ENCODE measurements around the gene SFXN4.

The SFXN4 gene, protein sequence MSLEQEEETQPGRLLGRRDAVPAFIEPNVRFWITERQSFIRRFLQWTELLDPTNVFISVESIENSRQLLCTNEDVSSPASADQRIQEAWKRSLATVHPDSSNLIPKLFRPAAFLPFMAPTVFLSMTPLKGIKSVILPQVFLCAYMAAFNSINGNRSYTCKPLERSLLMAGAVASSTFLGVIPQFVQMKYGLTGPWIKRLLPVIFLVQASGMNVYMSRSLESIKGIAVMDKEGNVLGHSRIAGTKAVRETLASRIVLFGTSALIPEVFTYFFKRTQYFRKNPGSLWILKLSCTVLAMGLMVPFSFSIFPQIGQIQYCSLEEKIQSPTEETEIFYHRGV

DNA sequence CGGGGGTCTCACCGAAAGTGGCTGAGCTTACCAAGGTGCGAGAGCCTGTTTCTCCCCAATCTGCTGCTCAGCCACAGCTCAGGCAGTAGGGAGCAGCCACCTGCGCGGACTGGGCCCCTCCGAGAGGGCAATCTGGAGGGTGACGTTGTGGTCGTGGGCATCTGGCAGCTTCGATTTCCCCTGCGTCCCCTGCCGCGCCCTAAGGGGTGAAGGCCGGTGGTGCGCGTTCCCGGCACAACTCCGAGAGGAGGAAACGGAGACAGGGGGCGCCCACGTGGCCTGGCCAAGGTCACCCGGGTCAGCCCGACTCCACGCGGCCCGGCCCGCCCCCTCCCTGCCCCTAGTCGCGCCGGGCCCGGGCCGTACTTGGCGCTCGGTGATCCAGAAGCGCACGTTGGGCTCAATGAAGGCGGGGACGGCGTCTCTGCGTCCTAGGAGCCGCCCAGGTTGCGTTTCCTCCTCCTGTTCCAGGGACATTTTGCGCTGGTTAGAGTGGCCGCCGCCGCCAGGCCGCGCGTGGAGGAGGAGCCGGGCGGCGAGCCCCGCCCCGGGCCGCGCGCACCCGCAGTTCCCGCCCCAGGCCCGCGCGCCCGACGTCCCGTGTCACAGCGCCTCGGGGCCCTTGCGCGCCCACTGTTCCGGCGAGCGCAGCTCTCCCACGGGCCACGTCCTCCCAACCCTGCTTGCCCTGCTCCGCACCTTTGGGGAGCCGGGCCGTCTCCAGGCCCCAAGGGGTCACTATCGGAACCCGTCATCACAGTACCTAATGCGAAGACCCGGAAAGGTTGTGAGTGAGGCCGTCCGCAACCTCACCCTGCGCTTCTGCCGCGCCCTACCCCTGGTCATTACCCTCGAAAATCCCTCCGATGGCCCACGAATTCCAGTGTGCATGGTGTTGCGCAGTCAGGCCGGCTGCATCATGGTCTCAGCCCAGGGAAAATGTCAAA, at the start of gene SFXN4:
TSS of gene SFXN4 (minus strand) at position 544 of the 947 bp plus-strand sequence. CDS start at position 477, 67 bp downstream.
- DNase-seq = peak; percentile 79

DNA sequence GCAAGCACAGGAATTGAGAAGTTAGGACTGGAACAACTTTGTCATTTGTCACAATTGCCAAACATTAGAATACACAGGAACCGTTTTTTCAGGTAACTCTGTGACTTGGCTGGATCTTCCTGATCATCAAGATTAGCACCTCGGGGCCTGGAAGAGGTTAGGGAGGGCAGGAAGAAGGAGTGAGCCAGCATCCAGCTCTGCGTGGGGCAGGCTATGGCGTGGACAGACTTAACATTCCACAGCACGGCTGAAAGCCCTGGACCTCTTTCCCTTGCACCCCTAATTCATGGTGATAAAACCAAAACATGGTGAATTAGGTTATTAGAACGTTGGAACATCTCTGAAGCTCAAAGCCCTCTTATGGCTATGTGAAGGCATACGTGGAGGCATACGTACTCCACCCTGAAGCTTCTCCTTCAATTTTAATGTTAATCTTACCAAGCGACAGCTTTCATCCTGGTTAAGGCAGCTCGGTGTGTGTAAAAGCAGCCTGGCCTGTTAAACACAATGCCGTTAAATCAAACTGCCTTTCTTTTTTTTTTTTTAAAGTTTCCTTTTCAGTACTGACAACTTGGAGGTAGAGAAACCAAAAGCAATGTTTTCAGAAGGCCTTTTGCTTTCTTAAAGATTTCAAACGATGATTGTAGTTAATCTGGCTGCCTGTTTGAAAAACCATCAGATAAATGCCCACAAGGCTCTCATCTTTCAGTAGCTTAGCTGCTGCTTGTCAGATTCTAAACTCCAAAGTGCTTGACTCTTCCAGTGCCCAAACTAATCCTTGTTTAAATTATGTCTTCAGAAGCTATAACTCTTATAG, 46.3 kb upstream of the SFXN4 start:
- DNase-seq = no peak

DNA sequence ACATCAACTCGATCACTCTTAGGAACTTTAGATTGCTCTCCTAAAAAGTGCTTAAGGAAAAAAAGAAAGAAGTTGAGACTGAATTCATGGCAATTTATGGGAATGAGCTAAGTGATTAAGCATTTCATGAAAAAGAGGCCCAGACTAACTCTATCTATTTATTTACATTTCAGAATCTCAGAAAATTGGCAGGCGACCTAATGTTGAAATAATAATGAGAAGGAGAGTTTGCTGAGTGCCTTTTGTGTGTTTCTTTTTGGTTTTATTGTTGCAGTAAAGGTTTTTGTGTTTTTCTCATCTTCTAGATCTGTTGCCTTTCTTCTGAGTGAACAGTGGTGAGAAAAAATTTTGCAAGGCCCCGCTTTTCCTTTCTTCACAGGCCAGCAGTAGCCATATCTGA, 45.7 kb upstream of the SFXN4 start:
- DNase-seq = no peak

DNA sequence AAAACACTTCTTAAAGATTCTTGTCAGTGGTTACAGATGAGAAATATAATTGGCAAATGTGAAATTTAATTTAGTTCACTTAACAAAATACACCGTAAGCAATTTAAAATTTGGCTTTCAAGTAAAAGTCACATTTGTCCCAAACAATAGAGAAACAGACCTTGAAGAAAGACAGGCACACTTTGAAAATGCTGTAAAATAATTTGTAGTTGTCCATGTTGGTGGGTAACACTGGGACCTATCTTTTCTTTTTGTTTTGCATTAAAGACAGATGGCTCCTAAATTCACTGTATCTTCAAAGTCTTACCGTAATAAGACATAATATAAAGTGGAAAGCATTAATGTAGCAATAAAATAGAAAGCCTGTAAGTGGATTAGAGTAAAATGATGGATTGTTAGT, 45.1 kb upstream of the SFXN4 start:
- no peak for DNase-seq

DNA sequence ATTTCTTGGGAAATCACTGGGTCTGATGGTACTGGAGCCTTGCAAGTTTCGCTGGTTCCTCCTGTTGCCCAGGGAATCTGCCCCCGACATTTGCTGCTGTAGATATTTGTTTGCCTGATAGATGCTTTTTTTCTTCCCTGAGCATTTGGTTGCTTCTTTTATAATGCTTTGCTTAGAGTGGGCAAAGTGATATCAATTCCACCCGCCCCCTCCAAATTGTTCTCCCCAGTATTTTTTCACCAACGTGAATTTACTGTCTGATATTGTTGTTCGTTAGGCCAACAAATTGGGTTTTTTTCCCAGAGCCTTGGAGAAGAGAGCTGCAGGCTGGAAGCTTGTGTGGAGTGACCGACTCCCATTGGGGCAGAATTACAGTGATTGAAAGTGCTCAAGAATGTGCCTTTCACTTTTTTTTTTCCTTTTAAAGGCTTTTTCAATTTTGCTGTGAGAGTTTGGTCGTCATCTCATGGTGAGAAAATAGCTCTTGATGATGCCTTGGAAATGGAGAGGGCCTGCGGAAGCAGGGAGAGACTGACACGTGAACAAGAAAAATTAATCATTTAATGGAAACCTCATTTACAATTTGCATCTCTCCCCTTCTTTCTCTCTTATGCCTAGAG, 44.3 kb upstream of the SFXN4 start:
- DNase-seq = no peak

DNA sequence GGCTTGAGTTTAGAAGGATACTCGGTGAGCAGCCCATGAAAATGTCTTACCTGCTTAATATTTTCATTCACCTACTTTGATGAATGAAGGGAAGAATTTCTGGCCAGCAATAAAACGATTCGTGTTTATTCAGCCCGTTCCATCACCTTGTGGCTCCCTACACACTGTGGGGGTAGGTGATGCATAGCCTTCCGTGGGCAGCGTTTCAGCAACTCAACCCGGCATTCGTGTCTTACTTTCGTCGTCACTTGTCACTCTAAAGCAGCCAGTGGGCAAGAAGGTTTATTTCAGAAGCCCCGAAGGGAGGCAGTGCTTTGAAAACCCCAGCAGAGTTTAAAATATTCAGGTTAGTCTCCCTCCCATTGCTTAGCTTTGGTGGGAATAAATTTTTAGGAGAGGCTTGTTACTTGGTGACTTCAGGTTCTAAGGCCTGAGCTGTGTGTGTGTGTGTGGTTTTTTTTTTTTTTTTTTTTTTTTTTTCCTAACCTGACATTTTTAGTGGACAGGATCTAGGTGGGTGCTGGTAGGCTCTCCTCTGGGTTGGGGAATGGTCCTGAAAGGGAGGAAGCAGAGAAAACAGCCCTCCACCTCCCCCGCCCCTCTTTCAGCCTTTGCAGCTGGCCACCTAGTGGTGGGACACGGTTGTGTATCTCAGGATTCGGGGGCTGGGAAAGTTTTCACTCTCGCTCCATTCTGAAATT, 43.7 kb upstream of the SFXN4 start:
- peak; percentile 74 for DNase-seq

DNA sequence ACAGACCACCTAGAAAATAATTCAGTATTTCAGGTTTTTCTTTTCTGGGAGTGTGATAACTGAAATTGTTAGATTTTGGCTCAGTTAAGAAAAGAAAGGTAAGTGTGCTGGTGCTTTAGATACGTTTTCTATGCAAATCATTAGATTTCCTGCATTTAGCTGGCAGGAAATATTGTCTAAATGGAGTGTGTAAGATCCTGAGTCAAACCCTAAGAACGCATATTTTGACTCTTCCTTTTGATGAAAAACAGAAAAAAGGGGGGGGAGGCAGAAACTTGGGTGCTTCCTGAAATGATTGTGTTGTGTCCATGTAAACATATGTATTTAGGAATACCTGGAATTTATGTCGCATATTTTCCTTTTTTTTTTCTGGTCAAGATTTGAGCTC, 43.0 kb upstream of the SFXN4 start:
- DNase-seq = no peak

DNA sequence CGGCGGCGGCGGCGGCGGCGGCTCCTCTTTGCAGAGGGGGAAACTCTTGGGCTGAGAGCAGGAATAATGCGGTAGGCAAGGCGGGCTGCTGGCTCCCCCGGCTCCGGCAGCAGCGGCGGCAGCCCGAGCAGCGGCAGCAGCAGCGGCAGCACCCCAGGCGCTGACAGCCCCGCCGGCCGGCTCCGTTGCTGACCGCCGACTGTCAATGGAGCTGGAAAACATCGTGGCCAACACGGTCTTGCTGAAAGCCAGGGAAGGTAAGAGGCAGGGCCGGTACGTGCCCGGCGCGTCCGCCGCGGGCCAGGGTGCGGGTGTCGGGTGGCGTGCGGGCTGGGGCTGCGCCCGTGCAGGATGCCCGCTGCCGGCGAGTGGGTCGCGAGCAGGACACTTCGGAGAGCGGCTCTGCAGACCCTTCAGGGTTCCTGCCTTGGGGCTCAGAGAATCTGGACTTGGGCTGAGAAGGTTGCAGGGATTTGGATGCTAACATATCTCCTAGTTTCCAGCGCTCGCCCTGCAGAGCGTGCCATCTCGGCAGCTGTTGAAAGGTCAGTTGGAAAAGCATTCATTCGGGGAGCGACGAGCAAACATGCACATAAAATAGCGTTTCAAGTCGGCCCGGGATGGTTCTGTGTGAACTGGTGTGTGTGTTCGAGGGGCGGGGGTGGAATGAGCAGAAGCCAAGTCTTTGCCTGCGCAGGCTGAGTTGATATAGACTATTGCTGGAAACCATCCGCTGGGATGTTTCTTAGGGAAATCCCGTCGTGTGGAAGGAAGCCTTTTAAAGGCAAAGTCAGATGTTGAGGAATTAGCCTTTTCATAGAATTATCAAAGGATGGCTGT, 42.4 kb upstream of the SFXN4 start:
- peak; percentile 51 for DNase-seq

DNA sequence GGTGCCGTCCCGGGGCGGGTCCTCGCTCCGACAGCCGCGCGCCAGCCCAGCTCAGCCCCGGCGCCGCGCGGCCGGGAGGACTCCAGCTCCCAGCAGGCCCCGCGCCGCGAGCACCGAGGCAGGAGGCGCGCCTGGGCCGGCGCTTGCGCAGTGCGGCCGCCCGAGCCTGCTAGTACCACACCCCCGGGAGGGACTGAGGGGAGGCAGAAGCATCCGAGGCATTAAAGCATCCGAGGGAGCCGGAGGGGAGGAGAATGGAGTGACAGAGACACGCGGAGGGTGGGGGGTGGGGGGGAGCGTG, 41.8 kb upstream of the SFXN4 start, which contains the start of gene GRK5:
TSS of gene GRK5 (plus strand) at position 206 of the 301 bp plus-strand sequence. CDS start 347 bp downstream, outside the sequence.
- DNase-seq = peak; percentile 95

DNA sequence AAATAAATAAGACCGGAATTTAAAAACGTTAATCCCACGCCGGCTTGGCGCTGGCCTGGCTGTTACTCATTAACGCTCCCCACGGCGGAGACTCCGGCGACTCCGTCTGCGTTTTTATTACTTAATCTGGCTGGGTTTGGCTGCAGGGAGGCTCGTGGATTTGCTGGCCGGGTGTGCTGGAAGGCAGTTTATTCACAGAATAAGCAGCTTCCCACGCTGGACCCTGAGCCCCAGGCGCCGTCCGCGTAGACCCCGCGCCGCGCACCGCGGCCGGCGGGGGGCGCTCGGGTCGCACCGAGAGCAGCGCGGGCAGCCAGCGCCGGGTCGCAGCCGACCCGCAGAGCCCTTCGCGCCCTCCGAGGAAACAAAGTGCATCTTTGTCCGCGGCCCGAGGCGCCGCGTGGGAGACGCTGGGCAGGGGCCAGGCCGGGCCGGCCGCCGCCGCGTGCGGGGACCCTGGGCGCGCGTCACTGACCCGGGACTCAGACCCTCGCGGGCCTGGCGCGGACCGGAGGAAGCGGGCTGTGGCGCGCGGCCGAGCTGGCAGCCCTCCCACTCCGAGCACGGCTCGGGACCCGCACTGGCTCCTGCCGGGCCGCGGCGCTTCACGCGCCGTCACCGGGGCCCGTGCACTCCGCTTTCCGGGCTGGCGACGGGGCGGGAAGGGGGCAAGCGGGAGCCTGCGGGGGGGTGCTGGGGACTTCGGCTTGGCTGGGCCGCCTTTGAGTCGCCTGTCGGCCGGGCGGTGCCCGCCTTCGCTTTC, 41.3 kb upstream of the SFXN4 start:
- DNase-seq = peak; percentile 61

DNA sequence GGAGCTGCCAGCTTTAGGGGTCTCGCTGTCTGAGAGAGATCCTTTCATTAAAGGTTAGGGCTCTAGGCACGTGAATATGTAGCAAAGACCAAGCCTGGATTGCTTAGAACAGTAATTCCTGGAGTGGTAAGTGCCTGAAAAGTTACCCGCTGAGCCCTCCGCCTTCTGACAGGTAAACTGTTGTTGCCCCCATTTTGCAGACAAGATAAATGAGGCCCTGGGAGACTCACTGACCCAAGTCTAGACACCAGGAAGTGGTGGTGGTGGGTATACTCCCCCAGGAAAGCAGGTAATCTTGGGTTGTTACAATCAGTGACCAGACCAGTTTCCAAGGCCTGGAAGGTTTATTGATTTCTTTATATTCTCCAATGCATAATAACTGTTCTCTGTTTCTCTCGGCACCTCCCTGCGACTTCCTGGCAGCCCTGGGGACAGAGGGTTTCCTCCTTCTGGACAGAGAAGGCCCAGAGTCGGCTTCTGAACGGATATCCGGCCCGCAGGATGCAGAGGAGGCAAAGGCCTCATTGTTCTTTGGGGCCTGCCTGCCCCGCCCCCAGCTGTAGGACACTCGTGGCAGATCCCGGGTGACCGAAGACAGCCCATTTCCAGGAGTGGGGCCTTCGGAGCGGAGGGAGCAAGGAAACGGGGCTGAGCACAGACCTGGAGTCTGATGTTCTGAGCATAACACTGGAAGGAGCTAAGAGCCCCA, 40.5 kb upstream of the SFXN4 start:
- DNase-seq = peak; percentile 48

DNA sequence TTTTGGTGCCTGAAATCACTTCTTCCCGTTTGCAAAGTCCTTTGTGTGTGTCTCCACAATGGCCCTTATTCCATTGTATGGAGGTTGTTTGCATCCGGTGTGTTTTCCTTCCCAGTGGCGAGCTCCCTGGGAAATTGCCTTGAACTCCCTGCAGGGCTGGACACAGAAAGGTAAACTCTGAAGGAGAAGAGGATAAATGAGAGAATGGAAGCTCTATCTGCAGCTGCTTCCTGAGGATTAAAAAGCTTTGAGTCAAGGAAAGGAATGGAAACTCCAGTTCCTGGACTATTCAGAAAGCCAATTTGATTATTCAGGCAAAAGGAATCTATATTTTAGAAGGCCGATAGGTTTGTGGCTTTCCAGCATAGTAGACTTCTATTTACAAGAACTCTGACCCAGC, 37.5 kb upstream of the SFXN4 start:
- DNase-seq = no peak

DNA sequence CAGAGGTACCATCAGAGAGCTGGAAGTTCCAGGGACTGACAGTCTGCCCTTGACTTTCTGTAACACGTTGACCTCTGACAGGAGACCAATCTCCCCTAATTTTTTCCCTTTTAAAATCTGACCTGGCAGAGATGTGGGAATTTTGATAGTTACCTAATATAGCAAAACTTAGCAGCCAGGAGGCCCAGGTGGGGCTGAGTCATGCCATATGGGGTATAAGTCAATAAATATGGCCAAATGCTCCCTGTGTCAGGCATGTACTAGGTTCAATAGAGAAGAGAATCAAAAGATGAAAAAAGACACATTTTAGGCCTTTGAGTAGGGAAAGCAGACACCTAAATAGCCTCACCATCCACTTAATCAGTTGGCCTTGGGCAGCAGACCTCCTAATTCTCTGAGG, 35.7 kb upstream of the SFXN4 start:
- no peak for DNase-seq

DNA sequence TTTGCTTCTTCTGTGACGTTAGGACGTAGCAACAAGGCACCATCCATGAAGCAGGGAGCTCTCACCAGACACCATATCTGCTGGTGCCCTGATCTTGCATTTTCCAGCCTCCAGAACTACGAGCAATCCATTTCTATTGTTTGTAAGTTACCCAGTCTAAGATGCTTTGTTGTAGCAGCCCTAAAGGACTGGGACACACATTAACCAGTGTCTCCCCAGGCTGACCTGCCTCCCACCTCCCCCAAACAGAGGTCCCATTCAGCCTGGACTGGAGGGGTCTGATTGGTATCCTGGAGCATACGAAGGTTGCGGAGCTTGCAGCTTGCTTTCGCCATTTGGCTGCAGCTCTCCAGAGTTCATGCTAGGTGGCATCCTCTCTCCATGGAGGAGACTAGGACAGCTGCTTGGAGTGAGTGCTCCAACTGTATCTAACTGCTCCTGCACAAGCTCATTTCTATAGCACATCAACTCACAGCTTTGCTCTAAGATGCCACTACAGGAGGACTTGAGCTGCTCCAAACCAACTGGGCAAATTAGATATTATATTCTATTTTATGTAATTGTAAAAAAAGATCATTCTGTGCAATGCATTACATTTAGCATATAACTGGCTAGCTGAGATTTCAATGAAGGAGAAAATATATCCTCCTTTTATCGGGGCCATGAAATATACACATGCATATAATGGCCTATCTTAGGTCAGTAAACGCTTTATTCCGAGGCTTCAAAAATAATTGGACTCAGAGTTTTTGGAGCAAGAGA, 33.9 kb upstream of the SFXN4 start:
- peak; percentile 50 for DNase-seq

DNA sequence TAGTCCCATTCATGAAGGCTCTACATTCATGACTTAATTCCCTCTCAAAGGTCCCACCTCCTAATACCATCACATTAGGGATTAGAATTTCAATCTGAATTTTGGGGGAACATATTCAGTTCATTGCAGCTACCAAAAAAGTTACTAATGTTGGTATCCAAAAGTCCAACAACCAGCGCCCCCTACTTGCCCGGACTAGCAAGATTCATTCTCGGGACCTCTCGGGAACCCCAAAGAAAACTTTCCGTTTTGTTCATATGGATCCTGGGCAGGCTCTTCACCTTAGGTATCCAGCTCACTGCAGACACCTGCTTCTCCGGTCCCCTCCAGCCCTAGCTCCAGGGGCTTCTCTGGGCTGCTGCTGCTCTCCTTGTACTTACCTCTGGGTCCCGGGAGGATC, 32.9 kb upstream of the SFXN4 start:
- no peak for DNase-seq

DNA sequence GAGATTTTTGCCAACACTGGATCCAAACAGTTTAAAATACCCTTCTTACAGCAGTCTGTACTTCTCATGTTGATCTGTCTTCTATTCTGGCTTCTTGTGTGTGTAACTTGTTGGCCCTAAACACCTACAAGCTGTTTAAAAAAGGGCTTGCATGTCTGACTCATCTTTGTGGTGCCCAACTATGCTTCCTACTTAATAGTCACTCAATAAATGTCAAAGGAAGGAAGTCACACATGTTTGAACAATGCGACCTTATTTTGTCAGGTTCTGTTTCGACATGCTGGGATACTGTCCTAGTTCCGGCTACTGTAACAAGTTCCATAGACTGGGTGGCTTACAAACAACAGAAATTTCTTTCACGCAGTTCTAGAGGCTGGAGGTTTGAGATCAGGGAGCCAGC, 32.4 kb upstream of the SFXN4 start:
- no peak for DNase-seq

DNA sequence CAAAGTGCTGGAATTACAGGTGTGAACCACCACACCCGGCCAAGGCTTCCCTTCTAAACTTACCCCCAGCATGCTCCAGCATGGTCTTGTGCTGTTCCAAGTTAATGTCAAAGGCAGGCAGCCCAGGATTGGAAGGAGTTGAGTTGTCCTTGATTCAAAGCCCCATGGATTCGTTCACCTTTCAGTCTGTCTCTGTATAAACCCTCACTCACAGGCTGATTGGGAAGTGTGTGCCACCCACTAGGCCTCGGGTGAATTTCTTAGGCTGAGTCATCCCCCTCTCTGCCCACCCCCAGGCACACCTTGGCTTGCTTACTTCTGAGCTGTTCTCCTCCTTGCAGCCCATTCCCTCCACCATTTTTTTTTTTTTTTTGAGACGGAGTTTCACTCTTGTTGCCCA, 26.4 kb upstream of the SFXN4 start:
- DNase-seq = peak; percentile 48

DNA sequence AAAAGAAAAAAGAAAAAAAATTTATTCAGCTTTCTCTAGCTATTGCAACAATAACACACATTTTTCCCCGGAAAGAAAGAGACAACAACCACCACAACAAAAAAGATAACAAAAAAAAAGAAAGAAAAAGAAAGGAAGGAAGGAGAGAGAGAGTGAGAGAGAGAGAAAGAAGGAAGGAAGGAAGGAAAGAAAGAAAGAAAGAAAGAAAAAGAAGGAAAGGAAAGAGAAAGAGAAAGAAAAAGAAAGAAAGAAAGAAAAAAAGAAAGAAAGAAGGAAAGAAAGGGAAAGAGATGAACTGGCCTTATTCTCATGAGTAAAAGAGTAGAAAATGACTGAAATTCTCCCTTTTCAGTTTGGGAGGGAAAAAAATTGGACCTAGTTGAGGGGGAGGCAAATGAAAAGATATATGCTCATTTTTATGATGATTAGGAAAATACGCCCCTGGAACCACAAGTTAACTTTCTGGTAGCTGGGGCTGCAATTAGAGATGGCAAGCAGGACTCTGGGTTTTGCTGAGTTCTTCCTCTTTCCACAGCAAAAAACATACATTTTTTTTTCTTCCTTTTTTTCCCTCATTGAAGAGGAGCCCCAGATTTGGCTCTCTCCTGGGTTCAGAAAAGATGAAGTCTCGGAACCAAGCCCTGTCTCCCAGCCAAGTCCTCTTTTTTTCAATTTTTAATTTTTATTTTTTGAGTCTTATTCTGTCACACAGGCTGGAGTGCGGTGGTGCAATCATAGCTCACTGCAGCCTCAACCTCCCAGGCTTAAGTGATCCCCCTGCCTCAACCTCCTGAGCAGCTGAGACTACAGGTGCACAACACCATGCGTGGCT, 25.7 kb upstream of the SFXN4 start:
- no peak for DNase-seq
